Testis (tissue), 2 donors: ENCODE measurements around the gene MYL6B.

Experiments
- CTCF ChIP-seq, 3 experiments: fragments of 450-650 bp in 2 of 3; fragments of 200-600 bp in 1 of 3; sonication (generic) in 1 of 3; IDR thresholded peaks; one replicate each; pipeline ENCODE4 v1.5.1; 2016 to 2019; ENCODE audit warnings: antibody characterized with exemption in 3 of 3, mild to moderate bottlenecking in 2 of 3, moderate library complexity in 1 of 3
- POLR2A ChIP-seq: fragments of 450-650 bp; IDR thresholded peaks from one replicate; pipeline ENCODE4 v1.6.1; 2017; ENCODE audit warnings: antibody characterized with exemption, mild to moderate bottlenecking, moderate library complexity

- TF ChIP-seq CTCF (IDR thresholded peaks at IDR 0.05), result no peak
- no peak for TF ChIP-seq POLR2A
These were observed 49.2 kb upstream of the MYL6B start for GRCh38 chr12:56103066-56103711.
